Activated CD4-positive, alpha-beta T cell treated with anti-CD3 and anti-CD28 coated beads for 48 hours (primary cell): ENCODE results near the gene ASCL2.
A peak's percentile ranks its signal among the peaks of the same experiment; 100 is the strongest.
"Not testable (repeated sequence)": the region's sequence is repeated elsewhere in the genome, so short reads cannot be mapped to it uniquely, and the experiment has no call there.

Experiments
- DNase-seq: peaks from one replicate; pipeline ENCODE4 v3.0.0-alpha.2; 2020

The ASCL2 gene

GRCh38 chr11:2296913-2297622 lies 26.7 kb upstream of the ASCL2 start:
- DNase-seq: peak; percentile 1

GRCh38 chr11:2295971-2296912 lies 25.9 kb upstream of the ASCL2 start:
- DNase-seq: peak; percentile 1

DNA sequence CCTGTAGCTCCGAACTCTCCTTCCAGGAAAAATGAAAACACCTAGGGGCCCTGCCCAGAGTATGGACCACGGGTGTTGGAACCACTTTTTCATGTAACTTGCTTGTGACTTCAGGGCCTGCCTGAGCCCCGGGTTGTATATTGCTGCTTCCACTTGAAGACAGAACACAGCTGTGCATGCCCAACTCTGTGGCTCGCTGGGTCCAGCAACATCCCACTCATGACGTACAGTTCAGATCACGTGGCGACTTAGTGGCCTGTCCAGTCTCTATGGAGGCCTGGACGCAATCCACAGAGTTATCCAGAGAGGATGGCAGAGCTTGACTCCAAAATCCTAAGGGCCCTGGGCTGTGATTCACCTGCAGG lies 24.5 kb upstream of the ASCL2 start:
- no peak for DNase-seq

DNA sequence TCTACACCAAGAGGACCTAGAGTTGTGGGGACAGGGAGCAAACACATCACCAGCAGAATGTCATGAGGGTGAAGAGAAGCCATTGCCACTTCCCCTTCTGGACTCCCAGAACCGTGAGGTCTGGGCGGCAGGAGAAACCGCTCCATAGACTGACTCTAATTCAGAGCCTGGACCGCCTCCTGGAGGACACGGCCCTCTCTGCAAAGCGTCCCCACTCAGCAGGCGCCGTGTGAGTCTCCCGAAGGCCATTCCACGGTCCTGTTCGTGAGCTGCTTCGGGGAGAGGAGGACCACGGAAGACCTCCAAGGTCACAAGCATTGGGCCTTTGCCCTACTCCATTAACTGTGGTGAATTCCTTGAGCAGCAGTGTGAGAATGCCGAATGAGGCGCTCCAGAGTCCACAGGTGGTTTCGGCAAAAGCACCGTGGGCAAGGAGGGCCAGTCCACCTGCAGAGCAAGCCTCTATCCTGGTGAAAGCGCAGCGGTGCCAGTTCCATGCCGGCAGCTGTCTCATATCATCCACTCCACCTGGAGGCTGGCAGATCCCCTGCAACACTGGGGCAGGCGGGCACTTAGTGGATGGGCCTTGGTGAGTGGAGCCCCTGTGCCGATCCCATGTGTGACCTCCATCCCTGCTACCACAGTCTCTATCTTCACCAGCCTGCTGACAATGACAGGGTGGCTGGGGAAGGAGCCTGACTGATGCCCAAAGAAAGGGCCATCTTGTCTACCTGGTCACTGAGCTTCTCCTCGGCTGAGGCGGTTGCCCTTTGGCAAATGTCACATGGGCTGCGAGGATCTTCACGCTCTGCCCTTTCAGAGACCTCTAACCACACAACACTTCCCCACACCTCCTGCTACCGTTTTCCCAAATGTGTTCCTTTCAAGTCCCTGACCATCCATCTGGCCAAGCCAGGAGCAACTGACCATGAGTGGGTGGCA lies 23.9 kb upstream of the ASCL2 start:
- DNase-seq: peak; percentile 4

DNA sequence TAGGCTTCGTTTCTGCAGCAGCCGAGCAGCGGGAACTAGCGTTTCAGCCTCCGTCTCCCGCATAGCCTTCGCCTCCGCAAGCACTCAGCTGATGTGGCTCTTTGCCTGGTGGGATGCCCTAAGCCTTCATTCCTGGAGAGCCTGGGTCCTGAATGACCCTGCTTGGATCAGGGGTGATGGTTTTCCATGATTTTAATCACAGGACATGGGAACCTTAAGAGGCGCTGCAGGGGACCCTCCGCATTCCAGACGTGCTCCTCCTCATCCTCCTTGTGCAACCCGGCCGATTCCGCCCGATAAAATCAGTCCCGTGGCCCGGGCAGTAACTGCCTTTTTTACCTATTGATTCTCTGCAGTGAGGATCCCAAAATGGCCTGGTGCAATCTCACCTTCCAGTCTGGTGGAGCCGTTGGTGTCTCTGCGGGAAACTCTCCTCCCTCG lies 23.2 kb upstream of the ASCL2 start:
- DNase-seq: no peak

GRCh38 chr11:2290351-2290841 lies 20.0 kb upstream of the ASCL2 start:
- no peak for DNase-seq

DNA sequence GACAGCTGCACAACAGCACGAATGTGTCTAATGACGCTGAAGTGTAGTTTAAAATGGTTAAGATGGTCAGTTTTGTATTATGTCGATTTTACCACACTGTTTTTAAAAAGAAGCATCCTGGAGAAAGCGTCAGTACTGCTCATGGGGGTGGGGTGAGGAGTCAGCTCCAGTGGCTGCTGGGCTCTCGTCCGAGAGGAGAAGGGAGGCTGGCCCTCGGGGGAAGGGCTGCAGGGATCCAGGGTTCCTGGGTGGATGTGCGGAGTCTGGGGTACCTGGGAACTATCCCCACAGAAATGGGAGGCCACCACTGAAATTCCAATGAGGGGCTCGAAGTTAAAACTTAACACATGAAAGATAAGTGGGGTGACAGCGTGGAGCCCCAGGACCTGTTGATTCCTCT lies 19.5 kb upstream of the ASCL2 start:
- DNase-seq: no peak

DNA sequence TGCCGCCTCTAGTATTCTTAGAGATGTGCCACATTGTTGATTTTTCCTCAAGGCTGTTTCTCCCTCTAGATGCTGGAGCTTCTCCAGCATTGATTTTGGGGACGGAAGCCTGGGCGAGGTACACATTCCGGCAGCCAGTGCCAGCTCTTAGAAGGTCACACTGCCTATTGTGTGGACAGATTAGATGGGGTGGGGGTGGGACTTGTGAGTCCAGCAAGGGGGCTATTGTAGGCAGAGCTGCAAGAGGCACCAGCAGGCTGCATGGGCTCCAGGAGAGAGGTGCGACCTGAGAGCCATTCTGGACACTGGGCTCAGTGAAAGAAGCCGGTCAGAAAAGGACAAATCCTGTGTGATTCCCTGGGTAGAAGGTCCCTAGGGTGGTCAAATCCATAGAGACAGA lies 19.0 kb upstream of the ASCL2 start:
- no peak for DNase-seq

DNA sequence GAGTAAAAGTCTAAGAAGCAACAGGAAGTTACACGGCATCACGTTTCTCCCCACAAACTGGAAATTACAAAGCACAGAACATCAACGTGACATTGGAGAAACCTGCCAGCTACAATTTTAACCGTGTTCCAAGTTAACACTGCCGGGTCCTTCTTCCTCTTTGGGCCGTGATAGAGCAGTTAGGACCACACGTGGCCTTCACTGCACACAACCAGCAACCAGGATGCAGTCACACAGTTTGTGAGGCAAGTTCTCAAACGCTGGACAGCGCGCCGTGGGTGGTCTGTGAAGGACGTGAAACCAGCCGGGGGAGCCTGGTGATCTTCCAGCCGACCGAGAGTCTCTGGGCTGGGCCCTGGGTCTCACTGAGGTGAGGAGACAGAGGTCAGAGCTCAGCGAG lies 16.7 kb upstream of the ASCL2 start:
- no peak for DNase-seq

DNA sequence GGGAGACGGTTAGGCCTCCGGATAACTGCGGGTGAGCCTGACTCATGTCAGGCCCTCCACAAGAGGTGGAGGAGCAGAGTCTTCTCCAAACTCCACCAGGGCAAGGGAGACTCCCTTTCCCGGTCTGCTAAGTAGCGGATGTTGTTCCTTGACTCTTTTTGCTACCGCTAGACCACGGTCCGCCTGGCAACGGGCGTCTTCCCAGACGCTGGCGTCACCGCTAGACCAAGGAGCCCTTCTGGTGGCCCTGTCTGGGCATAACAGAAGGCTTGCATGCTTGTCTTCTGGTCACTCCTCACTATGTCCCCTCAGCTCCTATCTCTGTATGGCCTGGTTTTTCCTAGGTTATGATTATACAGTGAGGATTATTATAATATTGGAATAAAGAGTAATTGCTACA lies 16.0 kb upstream of the ASCL2 start:
- DNase-seq: not testable (repeated sequence)

DNA sequence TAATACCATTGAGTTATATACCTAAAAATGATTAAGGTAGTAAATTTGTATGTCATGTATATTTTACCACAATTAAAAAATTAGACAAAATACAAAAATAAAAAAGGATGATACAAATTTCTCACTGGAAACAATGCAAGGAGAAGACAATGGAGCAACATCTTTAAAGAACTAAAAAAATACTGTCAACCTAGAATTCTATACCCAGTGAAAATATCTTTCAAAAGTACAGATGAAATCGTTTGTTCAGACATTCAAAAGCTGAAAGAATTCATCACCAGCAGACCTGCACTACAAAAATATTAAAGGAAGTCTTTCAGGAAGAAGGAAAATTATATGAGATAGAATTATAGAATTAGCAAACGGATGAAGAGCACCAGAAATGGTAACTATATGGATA lies 9.8 kb upstream of the ASCL2 start:
- DNase-seq: no peak

- no peak for DNase-seq
Observed at GRCh38 chr11:2277933-2278523, 7.6 kb upstream of the ASCL2 start.

DNA sequence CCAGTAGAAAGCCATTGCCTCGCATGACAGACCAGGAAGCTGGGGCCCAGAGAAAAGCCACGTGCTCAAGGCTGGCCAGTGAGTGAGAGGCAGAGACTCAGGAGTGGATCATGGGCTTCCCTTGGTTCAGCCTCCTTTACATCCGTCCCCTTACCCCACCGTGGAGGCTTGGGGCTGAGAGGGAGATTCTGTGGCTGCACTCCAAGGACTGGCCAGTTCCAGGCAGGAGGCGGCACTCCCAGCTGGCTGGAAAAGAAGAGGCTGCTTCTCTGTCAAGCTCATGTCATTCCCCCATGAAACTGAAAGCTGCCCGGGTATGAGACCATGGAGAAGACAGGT lies 6.6 kb upstream of the ASCL2 start:
- no peak for DNase-seq

GRCh38 chr11:2276280-2277007 lies 6.1 kb upstream of the ASCL2 start:
- no peak for DNase-seq

- no peak for DNase-seq
Observed at GRCh38 chr11:2275334-2276279, 5.2 kb upstream of the ASCL2 start.

DNA sequence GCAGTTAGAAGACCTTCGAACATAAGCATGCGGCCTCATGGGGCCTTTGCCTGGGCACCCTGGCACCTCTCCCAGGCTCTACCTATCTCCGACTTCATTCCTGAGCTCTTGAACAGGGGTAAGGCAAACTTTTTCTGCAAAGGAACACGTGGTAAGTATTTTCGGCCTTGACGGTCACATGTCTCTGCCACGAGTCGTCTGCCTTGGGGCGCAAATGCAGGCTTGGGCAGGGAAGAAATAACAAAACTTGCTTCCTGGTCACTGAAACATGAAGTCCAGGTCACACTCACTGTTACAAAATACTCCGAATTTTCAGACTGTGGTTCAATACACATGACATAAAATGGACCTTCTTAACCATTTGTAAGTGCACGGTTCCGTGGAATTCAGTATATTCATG lies 3.4 kb upstream of the ASCL2 start:
- no peak for DNase-seq

DNA sequence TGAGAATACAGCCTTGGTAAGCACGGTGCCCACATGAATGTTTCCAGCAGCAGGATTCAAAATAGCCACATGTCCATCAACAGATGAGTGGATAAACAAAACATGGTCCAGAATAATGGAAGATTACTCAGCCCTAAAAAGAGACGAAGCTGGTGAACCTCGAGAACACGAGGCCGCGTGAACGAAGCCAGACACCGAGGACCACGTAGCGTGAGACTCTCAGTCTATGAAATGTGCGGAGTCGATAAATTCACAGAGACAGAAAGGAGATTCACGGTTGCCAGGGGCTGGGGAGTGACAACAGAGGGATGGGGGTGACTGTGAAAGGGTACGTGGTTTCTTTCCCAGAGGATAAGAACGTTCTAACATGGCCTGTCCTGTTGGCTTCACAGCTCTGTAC lies 2.9 kb upstream of the ASCL2 start:
- no peak for DNase-seq

- no peak for DNase-seq
Observed at GRCh38 chr11:2272946-2273280, 2.5 kb upstream of the ASCL2 start.

GRCh38 chr11:2272228-2272945 lies 2.0 kb upstream of the ASCL2 start:
- DNase-seq: no peak
